Measurements from ENCODE around the gene LGR4. TPM values are rescaled to one million over a fixed set of nuclear protein-coding genes. Genes with fewer than 3 reads are reported as not detected.
A peak's percentile ranks its signal among the peaks of the same experiment; 100 is the strongest.

Gene LGR4
- total RNA-seq, 1 donor = 56.1 TPM

GRCh38 chr11:27367881-27368280 is 104.7 kb downstream of the LGR4 start:
- Histone ChIP-seq H3K4me3 (ENCODE audit: insufficient read depth, low read length) (no peak overlapping the region), H3K27me3 (ENCODE audit: insufficient read depth, low read length) (no peaks in the 10 kb centered on the region), H3K79me2 (ENCODE audit: insufficient read depth, low read length) (peaks cover under 1% of the 10 kb centered on the region), H3K4me1 (ENCODE audit: insufficient read depth, low read length) (peaks cover 8% of the 10 kb centered on the region), H3K9me3 (ENCODE audit: low read depth, low read length) (no peaks in the 10 kb centered on the region), H3K4me2 (ENCODE audit: insufficient read depth, low read length) (no peak overlapping the region), H3K36me3 (ENCODE audit: insufficient read depth, low read length) (peaks cover 38% of the 10 kb centered on the region), H4K20me1 (ENCODE audit: insufficient read depth, low read length) (no peaks in the 10 kb centered on the region), H3K27ac (ENCODE audit: low read depth, low read length) (no peak overlapping the region), H2AFZ (ENCODE audit: low read length) (no peak overlapping the region)
- TF ChIP-seq CTCF (IDR thresholded peaks at IDR 0.05; ENCODE audit: extremely low read depth, low read depth, low read length) = no peak
- DNase-seq (ENCODE audit: insufficient read length, low spot score, missing footprints) = no peak

- peak overlapping the region; percentile 96 for H3K4me2 ChIP-seq (ENCODE audit: insufficient read depth, low read length)
- no peaks in the 10 kb centered on the region for H3K27me3 ChIP-seq (ENCODE audit: insufficient read depth, low read length)
- DNase-seq (ENCODE audit: insufficient read length, low spot score, missing footprints) = no peak
Measured at GRCh38 chr11:27363576-27364117, 108.9 kb downstream of the LGR4 start.

GRCh38 chr11:27362749-27363575 is 109.6 kb downstream of the LGR4 start, which contains the start of gene CCDC34:
Gene CCDC34 (minus strand): TSS chr11:27363215. CDS start chr11:27363194, 21 bp downstream.
- peak within 1 kb of the TSS; percentile 70 for H3K27ac ChIP-seq (ENCODE audit: low read depth, low read length)
- H4K20me1 ChIP-seq (ENCODE audit: insufficient read depth, low read length) = no peaks in the 10 kb centered on the region
- H3K4me2 ChIP-seq (ENCODE audit: insufficient read depth, low read length) = peak within 1 kb of the TSS; percentile 96
- H3K9me3 ChIP-seq (ENCODE audit: low read depth, low read length) = no peaks in the 10 kb centered on the region
- no peak for TF ChIP-seq CTCF (IDR thresholded peaks at IDR 0.05; ENCODE audit: extremely low read depth, low read depth, low read length)
- peaks cover 23% of the 10 kb centered on the region for H3K4me1 ChIP-seq (ENCODE audit: insufficient read depth, low read length)
- H2AFZ ChIP-seq (ENCODE audit: low read length) = peak within 1 kb of the TSS; percentile 93
- peaks cover 19% of the 10 kb centered on the region for H3K79me2 ChIP-seq (ENCODE audit: insufficient read depth, low read length)
- peak within 1 kb of the TSS; percentile 81 for H3K4me3 ChIP-seq (ENCODE audit: insufficient read depth, low read length)
- peak; percentile 97 for DNase-seq (ENCODE audit: insufficient read length, low spot score, missing footprints)
- H3K36me3 ChIP-seq (ENCODE audit: insufficient read depth, low read length) = peaks cover 8% of the 10 kb centered on the region
- H3K27me3 ChIP-seq (ENCODE audit: insufficient read depth, low read length) = no peaks in the 10 kb centered on the region

More at GRCh38 chr11:27363576-27364117, 108.9 kb downstream of the LGR4 start:
- Histone ChIP-seq H3K27ac (ENCODE audit: low read depth, low read length) (peak overlapping the region; percentile 70), H3K9me3 (ENCODE audit: low read depth, low read length) (no peaks in the 10 kb centered on the region), H3K4me3 (ENCODE audit: insufficient read depth, low read length) (peak overlapping the region; percentile 81), H3K79me2 (ENCODE audit: insufficient read depth, low read length) (peaks cover 19% of the 10 kb centered on the region), H3K4me1 (ENCODE audit: insufficient read depth, low read length) (peaks cover 23% of the 10 kb centered on the region), H4K20me1 (ENCODE audit: insufficient read depth, low read length) (no peaks in the 10 kb centered on the region), H2AFZ (ENCODE audit: low read length) (peak overlapping the region; percentile 93), H3K36me3 (ENCODE audit: insufficient read depth, low read length) (peaks cover 14% of the 10 kb centered on the region)
- no peak for TF ChIP-seq CTCF (IDR thresholded peaks at IDR 0.05; ENCODE audit: extremely low read depth, low read depth, low read length)
